H1 (cell line): ENCODE measurements around the gene PHACTR1. TPM values are rescaled to one million over a fixed set of nuclear protein-coding genes. Genes with fewer than 3 reads are reported as not detected.

ENCODE experiments used
- CTCF ChIA-PET: fragments of 300-600 bp; sonication (Branson Sonifier 250); formaldehyde crosslinking; loops from one replicate; lab custom pipeline; 2021; ENCODE audit not compliant: partially characterized antibody; lab: Charles Lee
- POLR2A ChIA-PET: fragments of 300-600 bp; sonication (Branson Sonifier 250); formaldehyde crosslinking; loops from one replicate; lab custom pipeline; 2021; ENCODE audit warnings: inconsistent platforms; ENCODE audit not compliant: partially characterized antibody; lab: Charles Lee
- DNase-seq, 2 experiments: peaks; one replicate each; pipeline versions ENCODE4 v3.0.0 to v3.0.0-alpha.2; 2010 to 2022; ENCODE audit warnings: low spot score in 2 of 2, low read depth in 1 of 2, mixed read lengths in 1 of 2
- FAIRE-seq: peaks from 2 replicates; lab custom pipeline; 2011; peaks lifted over from hg19 to GRCh38; lab: Jason Lieb, UNC
- H2AFZ ChIP-seq: 2 replicates; pipeline ENCODE4 v1.8.1; 2012; ENCODE audit warnings: low read length, inconsistent platforms
- H2AK5ac ChIP-seq: 2 replicates; pipeline ENCODE4 v1.6.1; 2013; ENCODE audit warnings: low read depth, low read length
- H2BK120ac ChIP-seq: replicated peaks from 2 replicates; pipeline ENCODE3; 2013; ENCODE audit warnings: low read depth, low read length, inconsistent platforms
- H2BK12ac ChIP-seq: 2 replicates; pipeline ENCODE4 v1.6.1; 2013; ENCODE audit warnings: low read depth, low read length
- H2BK15ac ChIP-seq: 2 replicates; pipeline ENCODE4 v1.6.1; 2013; ENCODE audit warnings: low read length
- H2BK20ac ChIP-seq: 2 replicates; pipeline ENCODE4 v1.6.1; 2013; ENCODE audit warnings: low read length
- H2BK5ac ChIP-seq: 2 replicates; pipeline ENCODE4 v1.6.1; 2013; ENCODE audit warnings: low read depth, low read length
- H3K14ac ChIP-seq: 2 replicates; pipeline ENCODE4 v1.6.1; 2013; ENCODE audit warnings: inconsistent platforms; ENCODE audit not compliant: insufficient read length
- H3K18ac ChIP-seq: 2 replicates; pipeline ENCODE4 v1.6.1; 2013; ENCODE audit warnings: low read length; ENCODE audit errors: extremely low read depth
- H3K23ac ChIP-seq: 2 replicates; pipeline ENCODE4 v1.6.1; 2013; ENCODE audit warnings: inconsistent platforms; ENCODE audit not compliant: insufficient read length
- H3K23me2 ChIP-seq: 2 replicates; pipeline ENCODE4 v1.6.1; 2013; ENCODE audit warnings: low read depth, low read length
- H3K27ac ChIP-seq: 2 replicates; pipeline ENCODE4 v1.6.1; 2011; ENCODE audit warnings: low read depth, low read length, inconsistent platforms
- H3K27me3 ChIP-seq, 4 experiments: replicated peaks in 1 of 4; 1 replicate in 1 of 4; 2 replicates in 3 of 4; pipeline versions ENCODE4 v1.6.1 to v1.8.1; 2011 to 2013; ENCODE audit warnings: low read length in 3 of 4, mild to moderate bottlenecking in 3 of 4, inconsistent platforms in 2 of 4, mixed read lengths in 2 of 4, moderate library complexity in 1 of 4; ENCODE audit not compliant: control insufficient read depth in 3 of 4, insufficient read depth in 3 of 4; ENCODE audit errors: extremely low read depth in 1 of 4
- H3K36me3 ChIP-seq, 4 experiments: 2 replicates each; pipeline versions ENCODE4 v1.6.1 to v1.8.1; 2011 to 2013; ENCODE audit warnings: mild to moderate bottlenecking in 4 of 4, low read length in 3 of 4, moderate library complexity in 2 of 4, control low read depth in 1 of 4, inconsistent platforms in 1 of 4; ENCODE audit not compliant: insufficient read depth in 4 of 4, control insufficient read depth in 2 of 4
- H3K4ac ChIP-seq: replicated peaks from 2 replicates; pipeline ENCODE3; 2013; ENCODE audit warnings: low read length, low read depth, mixed read lengths, inconsistent platforms; ENCODE audit not compliant: insufficient read length
- H3K4me1 ChIP-seq, 4 experiments: replicated peaks in 1 of 4; 1 replicate in 1 of 4; 2 replicates in 3 of 4; pipeline versions ENCODE4 v1.6.1 to v1.8.1; 2011 to 2013; ENCODE audit warnings: low read length in 3 of 4, inconsistent platforms in 2 of 4, mixed read lengths in 1 of 4; ENCODE audit not compliant: insufficient read depth in 4 of 4, control insufficient read depth in 3 of 4
- H3K4me2 ChIP-seq, 2 experiments: 2 replicates each; pipeline versions ENCODE4 v1.6.1 to v1.8.1; 2011 to 2013; ENCODE audit warnings: low read depth in 2 of 2, low read length in 2 of 2, control low read depth in 1 of 2, inconsistent platforms in 1 of 2, mild to moderate bottlenecking in 1 of 2; ENCODE audit not compliant: insufficient read depth in 1 of 2
- H3K4me3 ChIP-seq, 4 experiments: fragments of 200-600, 300-600 bp in 1 of 4; sonication (generic), shearing (Covaris generic), sonication (Bioruptor Twin) in 1 of 4; 2 replicates each; pipeline versions ENCODE4 v1.5.1 to v1.8.1; 2011 to 2016; ENCODE audit warnings: low read length in 4 of 4, low read depth in 3 of 4, control low read depth in 2 of 4, inconsistent platforms in 2 of 4, mild to moderate bottlenecking in 2 of 4, mixed read lengths in 1 of 4, moderate library complexity in 1 of 4; ENCODE audit not compliant: insufficient read depth in 2 of 4; ENCODE audit errors: extremely low read depth in 1 of 4
- H3K56ac ChIP-seq: replicated peaks from 2 replicates; pipeline ENCODE3; 2013; ENCODE audit warnings: low read depth, mild to moderate bottlenecking, mixed read lengths, low read length, inconsistent platforms; ENCODE audit not compliant: insufficient read length
- H3K79me1 ChIP-seq: 2 replicates; pipeline ENCODE4 v1.6.1; 2013; ENCODE audit warnings: low read depth, low read length, control low read depth
- H3K79me2 ChIP-seq, 2 experiments: 2 replicates each; pipeline versions ENCODE4 v1.6.1 to v1.8.1; 2012 to 2013; ENCODE audit warnings: low read length in 2 of 2, mild to moderate bottlenecking in 2 of 2, inconsistent platforms in 1 of 2; ENCODE audit not compliant: insufficient read depth in 2 of 2, control insufficient read depth in 1 of 2
- H3K9ac ChIP-seq, 4 experiments: replicated peaks in 1 of 4; 1 replicate in 1 of 4; 2 replicates in 3 of 4; pipeline versions ENCODE4 v1.6.1 to v1.8.1; 2011 to 2013; ENCODE audit warnings: low read depth in 3 of 4, low read length in 3 of 4, control low read depth in 2 of 4, mild to moderate bottlenecking in 2 of 4, moderate library complexity in 2 of 4, inconsistent platforms in 1 of 4; ENCODE audit errors: extremely low read depth in 1 of 4
- H3K9me3 ChIP-seq, 2 experiments: 2 replicates each; pipeline versions ENCODE4 v1.6.1 to v1.8.1; 2012 to 2013; ENCODE audit warnings: mild to moderate bottlenecking in 2 of 2, moderate library complexity in 2 of 2, control low read depth in 1 of 2, inconsistent platforms in 1 of 2, low read depth in 1 of 2, low read length in 1 of 2, mixed read lengths in 1 of 2; ENCODE audit not compliant: insufficient read depth in 2 of 2
- H4K20me1 ChIP-seq, 2 experiments: replicated peaks in 1 of 2; 2 replicates each; pipeline versions ENCODE3 to v1.8.1; 2011 to 2013; ENCODE audit warnings: inconsistent platforms in 2 of 2, low read length in 2 of 2, mild to moderate bottlenecking in 1 of 2; ENCODE audit not compliant: insufficient read depth in 2 of 2, control insufficient read depth in 1 of 2
- H4K5ac ChIP-seq: 2 replicates; pipeline ENCODE4 v1.6.1; 2013; ENCODE audit warnings: low read length, low read depth, mixed read lengths, inconsistent platforms; ENCODE audit not compliant: insufficient read length
- H4K8ac ChIP-seq: 2 replicates; pipeline ENCODE4 v1.8.0; 2013; ENCODE audit warnings: mild to moderate bottlenecking, moderate library complexity, low read length, inconsistent platforms; ENCODE audit not compliant: insufficient read depth; ENCODE audit errors: extremely low read depth
- H4K91ac ChIP-seq: replicated peaks from 2 replicates; pipeline ENCODE3; 2013; ENCODE audit warnings: low read length, mixed read lengths, inconsistent platforms; ENCODE audit not compliant: insufficient read length
- ASH2L ChIP-seq: fragments of 200-600, 300-600 bp; sonication (generic); IDR thresholded peaks from one replicate; pipeline ENCODE4 v1.7.1; 2017; ENCODE audit warnings: low read length
- BRCA1 ChIP-seq: IDR thresholded peaks from 2 replicates; pipeline ENCODE4 v1.6.1; 2012; ENCODE audit warnings: low read depth, low read length, improper control_type of control experiment
- CTCF ChIP-seq, 3 experiments: IDR thresholded peaks; 1 replicate in 2 of 3; 2 replicates in 1 of 3; pipeline versions ENCODE4 v1.5.1 to v1.6.1; 2011; ENCODE audit warnings: low read length in 3 of 3, mild to moderate bottlenecking in 3 of 3, inconsistent platforms in 2 of 3, low read depth in 1 of 3, moderate library complexity in 1 of 3; ENCODE audit not compliant: insufficient read depth in 1 of 3; ENCODE audit errors: control extremely low read depth in 1 of 3
- HDAC6 ChIP-seq: IDR thresholded peaks from one replicate; pipeline ENCODE4 v1.7.1; 2012; ENCODE audit warnings: low read depth, mild to moderate bottlenecking, inconsistent platforms, low read length, moderate library complexity
- MAFK ChIP-seq: IDR thresholded peaks from 2 replicates; pipeline ENCODE4 v1.6.1; 2012; ENCODE audit warnings: low read depth, mild to moderate bottlenecking, improper control_type of control experiment, low read length
- PHF8 ChIP-seq: fragments of 200-600 bp; sonication (generic); conservative IDR thresholded peaks from 2 replicates; pipeline ENCODE4 v1.7.1; 2012; ENCODE audit warnings: low read depth, mild to moderate bottlenecking, inconsistent platforms, low read length, moderate library complexity
- RBBP5 ChIP-seq: IDR thresholded peaks from 2 replicates; pipeline ENCODE4 v1.7.1; 2012; ENCODE audit warnings: low read depth, mild to moderate bottlenecking, inconsistent platforms, low read length, moderate library complexity, borderline replicate concordance
- SP4 ChIP-seq: IDR thresholded peaks from 2 replicates; pipeline ENCODE4 v1.6.1; 2012; ENCODE audit warnings: low read length, inconsistent platforms
- SRF ChIP-seq: IDR thresholded peaks from 2 replicates; pipeline ENCODE4 v1.6.1; 2011; ENCODE audit warnings: mild to moderate bottlenecking, low read depth, low read length, moderate library complexity
- TEAD4 ChIP-seq: IDR thresholded peaks from 2 replicates; pipeline ENCODE4 v1.6.1; 2012; ENCODE audit warnings: low read depth, low read length, inconsistent platforms, mixed read lengths
- YY1 ChIP-seq: IDR thresholded peaks from 2 replicates; pipeline ENCODE4 v1.6.1; 2011; ENCODE audit warnings: low read depth, mild to moderate bottlenecking, low read length
- WGBS, 2 experiments: shearing (Covaris generic) in 1 of 2; methylation state at CpG; one replicate each; pipeline versions ENCODE4 v1.1.6 to v1.1.7; 2013 to 2015; ENCODE audit warnings: low lambda C conversion rate in 2 of 2, mixed read lengths in 2 of 2, inconsistent platforms in 1 of 2, low coverage in 1 of 2, missing lambda C conversion rate in 1 of 2; ENCODE audit not compliant: insufficient replicate concordance in 2 of 2, insufficient coverage in 1 of 2, insufficient read length in 1 of 2; ENCODE audit errors: extremely low coverage in 1 of 2, missing lambda C conversion rate in 1 of 2; 5-methylcytosine and 5-hydroxymethylcytosine counted together
- polyA plus RNA-seq, 7 experiments: library from polyadenylated mRNA; depleted of rRNA in 3 of 7; stranded (reverse) in 5 of 7; unstranded in 2 of 7; fragments of >200 nt in 5 of 7; fragments of 200-250 nt in 2 of 7; gene quantifications; 1 replicate in 5 of 7; 2 replicates in 1 of 7; 4 replicates in 1 of 7; pipeline versions ENCODE4 v1.2.1 to v1.2.3, GENCODE V29; 2011 to 2013; ENCODE audit warnings: missing spikeins in 2 of 7, mixed read lengths in 2 of 7
- total RNA-seq: library from RNA; stranded (reverse); fragmentation: NEBNext Ultra II Directional; extraction: Animal tissue kit (Norgen Biotek cat#: 25700); gene quantifications from 2 replicates; pipeline ENCODE4 v1.2.1, GENCODE V29; 2021

The PHACTR1 gene
- total and polyA plus RNA-seq, 2 of the 8 experiments (the other 6 are each of a cell fraction or from before 2014, with no cell fraction given): 3.9 to 17.1 TPM

GRCh38 chr6:13005994-13006393 lies 289.4 kb downstream of the PHACTR1 start:
- Histone ChIP-seq H3K56ac (no peak overlapping the region), H4K8ac (no peak overlapping the region), H3K9ac (no peak overlapping the region), H2BK12ac (no peak overlapping the region), H3K9me3 (no peaks in the 10 kb centered on the region), H3K4me2 (no peak overlapping the region), H3K4ac (no peak overlapping the region), H2BK120ac (no peak overlapping the region), H3K36me3 (no peaks in the 10 kb centered on the region), H2BK15ac (no peak overlapping the region), H3K27me3 (peaks cover 0 to 1% (median 0%) of the 10 kb centered on the region in 4 experiments; a peak in 1 of 7 replicates), H2BK5ac (no peak overlapping the region), H2AK5ac (no peak overlapping the region), H4K91ac (no peak overlapping the region), H3K79me1 (no peaks in the 10 kb centered on the region), H4K5ac (no peak overlapping the region), H3K23ac (no peak overlapping the region), H2BK20ac (no peak overlapping the region), H2AFZ (no peak overlapping the region), H3K4me3 (no peak overlapping the region), H3K4me1 (peaks cover 0 to 3% (median 1%) of the 10 kb centered on the region in 4 experiments; a peak in 3 of 7 replicates), H4K20me1 (no peaks in the 10 kb centered on the region), H3K14ac (no peak overlapping the region), H3K79me2 (no peaks in the 10 kb centered on the region; a peak in 1 of 4 replicates), H3K23me2 (no peaks in the 10 kb centered on the region), H3K27ac (no peak overlapping the region), H3K18ac (no peak overlapping the region)
- POLR2A ChIA-PET: no interaction called here
- no peak for TF ChIP-seq TEAD4
- TF ChIP-seq SRF: no peak
- no peak for TF ChIP-seq PHF8
- TF ChIP-seq ASH2L: no peak
- no peak for TF ChIP-seq HDAC6
- TF ChIP-seq SP4: no peak
- TF ChIP-seq CTCF (IDR thresholded peaks at IDR 0.05; ENCODE audit: control extremely low read depth in 1 of 3, insufficient read depth in 1 of 3, low read depth in 1 of 3, low read length in 3 of 3): no peak
- TF ChIP-seq BRCA1: no peak
- TF ChIP-seq YY1: no peak
- TF ChIP-seq RBBP5: no peak
- TF ChIP-seq MAFK: no peak
- DNase-seq (no peak), FAIRE-seq (no peak)
- WGBS, 2 experiments: 91% methylated on average over 5 of the region's 5 CpGs; no CpG with 5 or more reads in 1 of the 2 experiments
- CTCF ChIA-PET: interaction anchor here (1.0 to 1.1 kb wide), 2 partner anchors 66 to 95 kb away, joined by 3 to 7 read pairs; no protein-coding TSS in a partner anchor
